ENCODE data around the gene BAX. TPM values are rescaled to one million over a fixed set of nuclear protein-coding genes. Genes with fewer than 3 reads are reported as not detected.

The BAX gene
- total RNA-seq, 1 experiment from 2014 or later = 141 TPM

DNA sequence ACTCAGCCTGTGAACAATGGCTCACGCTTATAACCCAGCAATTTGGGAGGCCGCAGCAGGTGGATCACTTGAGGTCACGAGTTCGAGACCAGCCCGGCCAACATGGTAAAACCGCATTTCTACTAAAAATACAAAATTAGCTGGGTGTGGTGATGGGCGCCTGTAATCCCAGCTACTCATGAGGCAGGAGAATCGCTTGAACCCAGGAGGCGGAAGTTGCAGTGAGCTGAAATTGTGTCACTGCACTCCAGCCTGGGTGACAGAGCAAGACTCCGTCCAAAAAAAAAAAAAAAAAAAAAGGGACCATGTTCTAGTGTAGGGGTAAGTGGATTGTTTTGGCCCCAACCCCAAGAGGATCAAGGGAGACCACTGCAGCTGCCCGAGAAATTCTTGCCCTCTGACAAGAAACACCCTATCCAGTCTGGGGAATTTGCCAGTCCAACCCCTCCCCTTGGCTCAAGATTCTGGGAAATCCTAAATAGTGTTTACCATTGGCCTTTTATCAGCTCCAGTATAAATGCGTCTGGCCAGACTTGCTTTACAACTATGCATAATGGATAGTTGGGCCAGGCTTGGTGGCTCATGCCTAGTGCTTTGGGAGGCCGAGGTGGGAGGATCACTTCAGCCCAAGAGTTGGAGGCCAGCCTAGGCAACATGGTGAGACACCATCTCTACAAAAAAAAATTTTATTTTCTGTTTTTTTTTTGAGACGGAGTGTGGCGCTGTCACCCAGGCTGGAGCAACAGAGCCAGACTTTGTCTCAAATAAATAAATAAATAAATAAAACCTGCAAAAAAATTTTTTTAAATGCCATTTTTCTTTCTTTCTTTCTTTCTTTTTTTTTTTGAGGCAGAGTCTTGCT is 26.3 kb upstream of the BAX start:
- no peaks in the 10 kb centered on the region for H3K27me3 Mint-ChIP-seq (ENCODE audit: unreplicated experiment)
- intact Hi-C loops (cut with micrococcal nuclease; ENCODE audit: unreplicated experiment) = no loop called here
- H3K27ac Mint-ChIP-seq (ENCODE audit: unreplicated experiment) = no peak overlapping the region
- CTCF ChIA-PET = interaction anchor here (0.7 to 1.6 kb wide), 3 partner anchors 10 to 85 kb away, joined by 3 to 4 read pairs (median 3); no protein-coding TSS in a partner anchor
- BruUV-seq (replicated peaks) = no TSS peak
- peaks cover 35% of the 10 kb centered on the region for H3K36me3 Mint-ChIP-seq (ENCODE audit: insufficient read depth, unreplicated experiment)
- TF ChIP-seq, protein P1, sequence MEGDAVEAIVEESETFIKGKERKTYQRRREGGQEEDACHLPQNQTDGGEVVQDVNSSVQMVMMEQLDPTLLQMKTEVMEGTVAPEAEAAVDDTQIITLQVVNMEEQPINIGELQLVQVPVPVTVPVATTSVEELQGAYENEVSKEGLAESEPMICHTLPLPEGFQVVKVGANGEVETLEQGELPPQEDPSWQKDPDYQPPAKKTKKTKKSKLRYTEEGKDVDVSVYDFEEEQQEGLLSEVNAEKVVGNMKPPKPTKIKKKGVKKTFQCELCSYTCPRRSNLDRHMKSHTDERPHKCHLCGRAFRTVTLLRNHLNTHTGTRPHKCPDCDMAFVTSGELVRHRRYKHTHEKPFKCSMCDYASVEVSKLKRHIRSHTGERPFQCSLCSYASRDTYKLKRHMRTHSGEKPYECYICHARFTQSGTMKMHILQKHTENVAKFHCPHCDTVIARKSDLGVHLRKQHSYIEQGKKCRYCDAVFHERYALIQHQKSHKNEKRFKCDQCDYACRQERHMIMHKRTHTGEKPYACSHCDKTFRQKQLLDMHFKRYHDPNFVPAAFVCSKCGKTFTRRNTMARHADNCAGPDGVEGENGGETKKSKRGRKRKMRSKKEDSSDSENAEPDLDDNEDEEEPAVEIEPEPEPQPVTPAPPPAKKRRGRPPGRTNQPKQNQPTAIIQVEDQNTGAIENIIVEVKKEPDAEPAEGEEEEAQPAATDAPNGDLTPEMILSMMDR (IDR thresholded peaks at IDR 0.05; ENCODE audit: unreplicated experiment) = no peak
- H3K4me3 Mint-ChIP-seq (ENCODE audit: low read depth, unreplicated experiment) = no peak overlapping the region
- peak; percentile 39 for DNase-seq
- no peaks in the 10 kb centered on the region for H3K9me3 Mint-ChIP-seq (ENCODE audit: low read depth, unreplicated experiment)
- peaks cover 8% of the 10 kb centered on the region for H3K4me1 Mint-ChIP-seq (ENCODE audit: low read depth, unreplicated experiment)

DNA sequence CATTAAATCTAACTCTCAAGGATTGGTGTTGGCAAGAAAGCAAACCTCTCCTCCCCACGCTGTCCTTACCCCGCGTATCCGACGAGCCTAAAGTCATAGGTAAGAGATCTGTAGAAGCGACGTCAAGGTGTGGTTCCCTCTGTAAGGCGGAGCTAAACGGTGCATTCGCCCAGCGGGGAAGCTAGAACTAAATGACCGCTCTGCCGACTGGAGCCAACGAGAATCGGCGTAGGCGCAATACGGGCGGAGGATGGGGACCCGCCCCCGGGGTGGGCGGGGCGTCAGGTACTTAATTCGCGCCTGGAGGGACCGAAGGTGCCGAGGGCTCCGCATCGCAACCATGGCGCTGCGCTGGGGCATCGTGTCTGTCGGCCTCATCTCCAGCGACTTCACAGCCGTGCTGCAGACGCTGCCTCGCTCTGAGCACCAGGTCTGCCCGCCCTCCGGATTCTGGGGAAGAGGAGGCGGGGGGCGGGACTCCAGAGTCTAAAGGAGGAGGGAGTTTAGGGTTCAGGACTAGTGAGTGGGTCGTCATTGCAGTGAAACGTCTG is 21.2 kb upstream of the BAX start, which contains the start of gene DHDH:
Gene DHDH, plus strand, starts transcription at position 318 of the 551 bp plus-strand sequence. Its CDS starts 23 bp downstream, at position 341.
- TF ChIP-seq, protein P1 (IDR thresholded peaks at IDR 0.05; ENCODE audit: unreplicated experiment) = no peak
- CTCF ChIA-PET = interaction anchor here (0.6 to 1.7 kb wide), 7 partner anchors 8 to 138 kb away, joined by 3 to 6 read pairs (median 4); no protein-coding TSS in a partner anchor
- Mint-ChIP-seq H3K36me3 (ENCODE audit: insufficient read depth, unreplicated experiment) (peaks cover 19% of the 10 kb centered on the region), H3K4me3 (ENCODE audit: low read depth, unreplicated experiment) (peak within 1 kb of the TSS; percentile 84), H3K4me1 (ENCODE audit: low read depth, unreplicated experiment) (peaks cover 10% of the 10 kb centered on the region), H3K27ac (ENCODE audit: unreplicated experiment) (peak within 1 kb of the TSS; percentile 39), H3K27me3 (ENCODE audit: unreplicated experiment) (no peaks in the 10 kb centered on the region), H3K9me3 (ENCODE audit: low read depth, unreplicated experiment) (no peaks in the 10 kb centered on the region)
- intact Hi-C loops (cut with micrococcal nuclease; ENCODE audit: unreplicated experiment) = no loop called here
- peak; percentile 94 for DNase-seq
- no TSS peak for BruUV-seq (replicated peaks)

DNA sequence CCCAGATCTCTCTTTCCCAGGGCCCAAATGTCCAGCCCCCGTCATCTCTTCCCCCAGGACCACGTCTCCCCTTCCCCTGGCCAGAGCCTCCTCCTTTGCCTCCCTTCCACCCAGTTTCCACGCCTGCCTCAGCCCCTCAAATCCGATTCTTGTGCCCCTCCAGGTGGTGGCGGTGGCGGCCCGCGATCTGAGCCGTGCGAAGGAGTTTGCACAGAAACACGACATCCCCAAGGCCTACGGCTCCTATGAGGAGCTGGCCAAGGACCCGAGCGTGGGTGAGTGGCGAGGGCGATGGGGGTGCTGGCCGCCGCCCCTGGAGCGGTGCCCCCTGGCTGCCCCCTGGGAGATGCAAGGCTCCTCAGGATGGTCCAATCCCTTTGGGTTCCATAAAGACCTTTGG is 19.8 kb upstream of the BAX start:
- no peak for DNase-seq
- H3K27me3 Mint-ChIP-seq (ENCODE audit: unreplicated experiment) = no peaks in the 10 kb centered on the region
- no peak overlapping the region for H3K27ac Mint-ChIP-seq (ENCODE audit: unreplicated experiment)
- TF ChIP-seq, protein P1 (IDR thresholded peaks at IDR 0.05; ENCODE audit: unreplicated experiment) = no peak
- no TSS peak for BruUV-seq (replicated peaks)
- H3K36me3 Mint-ChIP-seq (ENCODE audit: insufficient read depth, unreplicated experiment) = peaks cover 9% of the 10 kb centered on the region
- CTCF ChIA-PET = interaction anchor here (0.6 kb wide), 1 partner anchor 55 kb away, joined by 3 read pairs; no protein-coding TSS in a partner anchor
- H3K4me3 Mint-ChIP-seq (ENCODE audit: low read depth, unreplicated experiment) = no peak overlapping the region
- peaks cover 10% of the 10 kb centered on the region for H3K4me1 Mint-ChIP-seq (ENCODE audit: low read depth, unreplicated experiment)
- H3K9me3 Mint-ChIP-seq (ENCODE audit: low read depth, unreplicated experiment) = no peaks in the 10 kb centered on the region
- intact Hi-C loops (cut with micrococcal nuclease; ENCODE audit: unreplicated experiment) = no loop called here

DNA sequence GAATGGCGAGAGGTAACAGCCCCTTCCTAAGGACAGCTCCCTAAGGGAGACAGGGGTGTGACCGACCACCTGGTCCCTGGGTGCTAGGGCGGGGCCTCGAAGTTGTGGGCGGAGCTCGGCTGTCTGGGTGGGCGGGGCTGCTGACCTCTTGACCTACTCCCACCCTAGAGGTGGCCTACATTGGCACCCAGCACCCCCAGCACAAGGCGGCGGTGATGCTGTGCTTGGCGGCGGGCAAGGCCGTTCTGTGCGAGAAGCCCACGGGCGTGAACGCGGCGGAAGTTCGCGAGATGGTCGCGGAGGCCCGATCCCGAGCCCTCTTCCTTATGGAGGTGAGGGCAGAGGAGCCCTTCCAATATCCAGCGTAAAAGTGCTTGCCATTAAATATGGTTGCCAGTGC is 18.8 kb upstream of the BAX start:
- Mint-ChIP-seq H3K9me3 (ENCODE audit: low read depth, unreplicated experiment) (no peaks in the 10 kb centered on the region), H3K4me3 (ENCODE audit: low read depth, unreplicated experiment) (no peak overlapping the region), H3K27ac (ENCODE audit: unreplicated experiment) (no peak overlapping the region), H3K36me3 (ENCODE audit: insufficient read depth, unreplicated experiment) (peaks cover 8% of the 10 kb centered on the region), H3K27me3 (ENCODE audit: unreplicated experiment) (no peaks in the 10 kb centered on the region), H3K4me1 (ENCODE audit: low read depth, unreplicated experiment) (peaks cover 10% of the 10 kb centered on the region)
- no TSS peak for BruUV-seq (replicated peaks)
- intact Hi-C loops (cut with micrococcal nuclease; ENCODE audit: unreplicated experiment) = no loop called here
- TF ChIP-seq, protein P1 (IDR thresholded peaks at IDR 0.05; ENCODE audit: unreplicated experiment) = no peak
- DNase-seq = no peak
- CTCF ChIA-PET = no interaction called here
